Neural progenitor cell (in vitro differentiated cells): ENCODE results near the gene NUDT16L1. TPM values are rescaled to one million over a fixed set of nuclear protein-coding genes. Genes with fewer than 3 reads are reported as not detected.
"Not testable (repeated sequence)": the region's sequence is repeated elsewhere in the genome, so short reads cannot be mapped to it uniquely, and the experiment has no call there.

Experiments
- DNase-seq: peaks from one replicate; pipeline ENCODE4 v3.0.0-alpha.2; 2016; ENCODE audit warnings: low spot score
- H2AFZ ChIP-seq: fragments of 200-600 bp; sonication (generic); replicated peaks from 2 replicates; pipeline ENCODE4 v1.6.1; 2016; ENCODE audit warnings: antibody characterized with exemption
- H3F3A ChIP-seq: fragments of 200-600 bp; sonication (generic); 2 replicates; pipeline ENCODE4 v1.6.1; 2016; ENCODE audit warnings: antibody characterized with exemption, low read depth
- H3K27ac ChIP-seq: fragments of 200-600 bp; sonication (generic); 2 replicates; pipeline ENCODE4 v1.5.1; 2016; ENCODE audit warnings: mild to moderate bottlenecking
- H3K27me3 ChIP-seq: fragments of 200-600 bp; sonication (generic); 2 replicates; pipeline ENCODE4 v1.6.1; 2016; ENCODE audit warnings: mild to moderate bottlenecking, moderate library complexity
- H3K36me3 ChIP-seq: fragments of 200-600 bp; sonication (generic); 2 replicates; pipeline ENCODE4 v1.5.1; 2016
- H3K4me1 ChIP-seq: fragments of 200-600 bp; sonication (generic); 2 replicates; pipeline ENCODE4 v1.6.1; 2016; ENCODE audit warnings: mixed run types
- H3K4me2 ChIP-seq: fragments of 200-600 bp; sonication (generic); 2 replicates; pipeline ENCODE4 v1.6.1; 2016
- H3K4me3 ChIP-seq: fragments of 200-600 bp; sonication (generic); 2 replicates; pipeline ENCODE4 v1.5.1; 2016
- H3K79me2 ChIP-seq: fragments of 200-600 bp; sonication (generic); 2 replicates; pipeline ENCODE4 v1.6.1; 2016; ENCODE audit warnings: low read depth
- H3K9ac ChIP-seq: fragments of 200-600 bp; sonication (generic); 2 replicates; pipeline ENCODE4 v1.6.1; 2016
- H3K9me3 ChIP-seq: fragments of 200-600 bp; sonication (generic); 2 replicates; pipeline ENCODE4 v1.5.1; 2016; ENCODE audit warnings: low read depth
- H4K20me1 ChIP-seq: fragments of 200-600 bp; sonication (generic); 2 replicates; pipeline ENCODE4 v1.6.1; 2016; ENCODE audit warnings: low read depth
- H3K27ac Mint-ChIP-seq: 3 replicates; pipeline ENCODE4 v1.8.0; 2021; ENCODE audit warnings: mixed read lengths
- H3K27me3 Mint-ChIP-seq: 2 replicates; pipeline ENCODE4 v1.8.0; 2022; ENCODE audit warnings: low read depth, mild to moderate bottlenecking, inconsistent platforms, moderate library complexity, mixed read lengths; ENCODE audit not compliant: insufficient read depth
- H3K36me3 Mint-ChIP-seq: 3 replicates; pipeline ENCODE4 v1.8.0; 2021; ENCODE audit warnings: mixed read lengths
- H3K4me1 Mint-ChIP-seq: 3 replicates; pipeline ENCODE4 v1.8.0; 2021; ENCODE audit warnings: mixed read lengths
- H3K4me3 Mint-ChIP-seq: 3 replicates; pipeline ENCODE4 v1.8.0; 2021; ENCODE audit warnings: mild to moderate bottlenecking, moderate library complexity, mixed read lengths
- H3K9me3 Mint-ChIP-seq: 3 replicates; pipeline ENCODE4 v1.8.0; 2020; ENCODE audit warnings: mixed read lengths
- EZH2 ChIP-seq: fragments of 200-600 bp; sonication (generic); IDR thresholded peaks from 2 replicates; pipeline ENCODE4 v1.6.1; 2017; ENCODE audit warnings: antibody characterized with exemption, mild to moderate bottlenecking, moderate library complexity
- EZH2phosphoT487 ChIP-seq: fragments of 200-600 bp; sonication (generic); IDR thresholded peaks from 2 replicates; pipeline ENCODE4 v1.6.1; 2017; ENCODE audit warnings: antibody characterized with exemption
- total RNA-seq: library from RNA; depleted of rRNA; stranded (reverse); fragments of >200 nt; gene quantifications from 2 replicates; pipeline ENCODE4 v1.2.3, GENCODE V29; 2015; ENCODE audit warnings: low replicate concordance
- TF ChIP-seq, protein P1 (sequence below): fragments of 200-600 bp; sonication (generic); IDR thresholded peaks from 2 replicates; pipeline ENCODE4 v1.5.1; 2017; ENCODE audit warnings: antibody characterized with exemption, mild to moderate bottlenecking

The NUDT16L1 gene
- total RNA-seq, 1 donor from 2014 or later = 10.9 TPM

DNA sequence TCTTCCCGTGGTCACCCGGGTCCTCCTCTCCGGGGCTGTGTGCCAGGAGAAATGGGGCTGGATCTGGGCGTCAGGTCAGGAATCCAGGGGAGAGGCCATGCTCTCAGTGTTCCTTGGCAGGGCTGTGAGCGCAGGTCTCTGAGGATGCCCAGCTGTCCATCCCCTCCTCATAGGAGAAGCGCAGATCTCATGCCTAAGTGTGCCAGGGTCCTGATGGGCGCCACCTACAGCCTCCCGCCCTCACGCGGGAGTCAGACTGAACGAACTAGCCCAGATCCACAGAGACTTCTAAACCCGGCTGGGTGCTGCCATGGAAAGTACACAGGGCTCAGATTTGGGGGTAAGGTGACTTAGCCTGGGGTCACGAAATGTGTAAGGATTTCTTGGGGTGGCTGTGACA lies 44.4 kb upstream of the NUDT16L1 start:
- no peak for TF ChIP-seq EZH2
- no peak for TF ChIP-seq EZH2phosphoT487
- TF ChIP-seq, protein P1, sequence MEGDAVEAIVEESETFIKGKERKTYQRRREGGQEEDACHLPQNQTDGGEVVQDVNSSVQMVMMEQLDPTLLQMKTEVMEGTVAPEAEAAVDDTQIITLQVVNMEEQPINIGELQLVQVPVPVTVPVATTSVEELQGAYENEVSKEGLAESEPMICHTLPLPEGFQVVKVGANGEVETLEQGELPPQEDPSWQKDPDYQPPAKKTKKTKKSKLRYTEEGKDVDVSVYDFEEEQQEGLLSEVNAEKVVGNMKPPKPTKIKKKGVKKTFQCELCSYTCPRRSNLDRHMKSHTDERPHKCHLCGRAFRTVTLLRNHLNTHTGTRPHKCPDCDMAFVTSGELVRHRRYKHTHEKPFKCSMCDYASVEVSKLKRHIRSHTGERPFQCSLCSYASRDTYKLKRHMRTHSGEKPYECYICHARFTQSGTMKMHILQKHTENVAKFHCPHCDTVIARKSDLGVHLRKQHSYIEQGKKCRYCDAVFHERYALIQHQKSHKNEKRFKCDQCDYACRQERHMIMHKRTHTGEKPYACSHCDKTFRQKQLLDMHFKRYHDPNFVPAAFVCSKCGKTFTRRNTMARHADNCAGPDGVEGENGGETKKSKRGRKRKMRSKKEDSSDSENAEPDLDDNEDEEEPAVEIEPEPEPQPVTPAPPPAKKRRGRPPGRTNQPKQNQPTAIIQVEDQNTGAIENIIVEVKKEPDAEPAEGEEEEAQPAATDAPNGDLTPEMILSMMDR = no peak
- Histone ChIP-seq H3K4me1 (no peaks in the 10 kb centered on the region), H4K20me1 (peaks cover 7% of the 10 kb centered on the region), H3K9ac (no peak overlapping the region), H3K9me3 (no peaks in the 10 kb centered on the region), H2AFZ (no peak overlapping the region), H3F3A (peaks cover 2% of the 10 kb centered on the region), H3K79me2 (peaks cover 29% of the 10 kb centered on the region), H3K27ac (no peak overlapping the region), H3K27me3 (no peaks in the 10 kb centered on the region), H3K4me3 (no peak overlapping the region), H3K36me3 (no peaks in the 10 kb centered on the region), H3K4me2 (no peak overlapping the region)
- no peak for DNase-seq
- peaks cover 7% of the 10 kb centered on the region for H3K27me3 Mint-ChIP-seq
- peaks cover 9% of the 10 kb centered on the region for H3K9me3 Mint-ChIP-seq
- H3K27ac Mint-ChIP-seq = no peak overlapping the region
- H3K36me3 Mint-ChIP-seq = peaks cover 21% of the 10 kb centered on the region
- no peaks in the 10 kb centered on the region for H3K4me1 Mint-ChIP-seq
- H3K4me3 Mint-ChIP-seq = no peak overlapping the region

DNA sequence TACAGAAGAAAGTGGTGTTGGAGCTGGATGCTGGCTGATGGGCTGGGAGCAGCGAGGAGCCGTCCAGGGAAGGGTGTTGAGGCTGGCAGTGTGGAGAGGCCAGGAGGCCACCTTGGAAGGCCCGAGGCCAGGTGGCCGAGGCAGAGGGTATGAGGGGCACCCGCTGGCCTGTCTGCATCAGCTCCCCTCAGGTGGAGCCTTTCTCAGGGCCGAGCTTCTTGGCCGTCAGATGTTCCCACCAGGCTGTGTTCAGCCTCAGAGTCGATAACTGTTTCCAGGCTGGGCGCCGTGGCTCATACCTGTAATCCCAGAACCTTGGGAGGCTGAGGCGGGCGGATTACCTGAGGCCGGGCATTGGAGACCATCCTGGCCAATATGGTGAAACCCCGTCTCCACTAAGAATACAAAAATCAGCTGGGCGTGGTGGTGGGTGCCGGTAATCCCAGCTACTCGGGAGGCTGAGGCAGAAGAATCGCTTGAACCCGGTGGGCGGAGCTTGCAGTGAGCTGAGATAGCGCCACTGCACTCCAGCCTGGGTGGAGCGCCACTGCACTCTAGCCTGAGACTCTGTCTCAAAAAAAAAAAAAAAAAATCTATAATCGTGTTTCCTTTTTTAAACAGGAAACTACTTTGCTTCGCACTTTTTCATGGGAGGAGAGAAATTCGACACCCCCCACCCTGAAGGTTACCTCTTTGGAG lies 43.5 kb upstream of the NUDT16L1 start:
- H3K4me1 ChIP-seq = no peaks in the 10 kb centered on the region
- no peaks in the 10 kb centered on the region for H3K4me1 Mint-ChIP-seq
- H3K4me2 ChIP-seq = no peak overlapping the region
- peaks cover 7% of the 10 kb centered on the region for H3K27me3 Mint-ChIP-seq
- no peak overlapping the region for H3K9ac ChIP-seq
- no peaks in the 10 kb centered on the region for H3K27me3 ChIP-seq
- peaks cover 7% of the 10 kb centered on the region for H4K20me1 ChIP-seq
- H3K4me3 Mint-ChIP-seq = no peak overlapping the region
- no peaks in the 10 kb centered on the region for H3K9me3 ChIP-seq
- H3K36me3 Mint-ChIP-seq = peaks cover 21% of the 10 kb centered on the region
- no peak overlapping the region for H3K27ac Mint-ChIP-seq
- no peak overlapping the region for H2AFZ ChIP-seq
- no peaks in the 10 kb centered on the region for H3F3A ChIP-seq
- TF ChIP-seq EZH2 (no peak), EZH2phosphoT487 (no peak)
- TF ChIP-seq, protein P1 = no peak
- no peaks in the 10 kb centered on the region for H3K36me3 ChIP-seq
- DNase-seq = no peak
- peaks cover 9% of the 10 kb centered on the region for H3K9me3 Mint-ChIP-seq
- H3K79me2 ChIP-seq = peaks cover 19% of the 10 kb centered on the region
- H3K4me3 ChIP-seq = no peak overlapping the region
- H3K27ac ChIP-seq = no peak overlapping the region

DNA sequence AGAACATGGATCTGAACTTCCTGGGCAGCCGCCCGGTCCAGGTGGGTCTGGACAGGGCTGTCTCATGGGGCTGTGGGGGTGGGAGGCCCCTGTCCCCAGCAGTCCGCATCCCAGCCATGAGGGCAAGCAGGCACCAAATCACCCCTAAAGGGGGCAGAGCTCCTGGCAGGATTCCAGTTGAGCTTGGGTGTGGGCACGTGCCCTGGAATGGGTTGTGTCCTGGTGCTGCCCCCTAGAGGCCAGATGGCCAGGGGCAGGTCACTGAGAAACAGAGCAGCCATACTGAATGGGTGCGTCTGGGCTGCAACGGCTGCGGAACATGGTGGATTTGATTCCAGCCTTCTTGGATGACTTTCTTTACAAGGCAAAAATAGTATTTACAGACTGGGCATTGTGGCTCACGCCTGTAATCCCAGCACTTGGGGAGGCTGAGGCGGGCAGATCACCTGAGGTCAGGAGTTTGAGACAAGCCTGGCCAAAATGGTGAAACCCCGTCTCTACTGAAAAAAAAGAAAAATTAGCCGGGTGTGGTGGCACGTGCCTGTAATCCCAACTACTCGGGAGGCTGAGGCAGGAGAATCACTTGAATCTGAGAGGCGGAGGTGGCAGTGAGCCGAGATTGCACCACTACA lies 42.8 kb upstream of the NUDT16L1 start:
- H3K27ac ChIP-seq, H3K27me3 ChIP-seq, H3K4me2 ChIP-seq, H3K9me3 ChIP-seq, H3K9ac ChIP-seq, H3K36me3 ChIP-seq, H3K27me3 Mint-ChIP-seq, H2AFZ ChIP-seq, H3K4me3 Mint-ChIP-seq, H3K4me3 ChIP-seq, H3F3A ChIP-seq, H3K4me1 Mint-ChIP-seq, H3K4me1 ChIP-seq, H3K9me3 Mint-ChIP-seq, H4K20me1 ChIP-seq, H3K27ac Mint-ChIP-seq: not testable (repeated sequence)
- H3K79me2 ChIP-seq = peaks cover 13% of the 10 kb centered on the region
- TF ChIP-seq, protein P1 = peak; percentile 77
- H3K36me3 Mint-ChIP-seq = peaks cover 17% of the 10 kb centered on the region
- peak; percentile 70 for DNase-seq
